HG02763 (cell line): ENCODE results near the gene COL17A1.

ENCODE experiments used
- ATAC-seq: cut with Tn5 transposase; IDR thresholded peaks from one replicate; pipeline ENCODE4 v1.9.1; 2021; ENCODE audit warnings: mild to moderate bottlenecking, moderate library complexity; ENCODE audit not compliant: unreplicated experiment

COL17A1 gene

DNA sequence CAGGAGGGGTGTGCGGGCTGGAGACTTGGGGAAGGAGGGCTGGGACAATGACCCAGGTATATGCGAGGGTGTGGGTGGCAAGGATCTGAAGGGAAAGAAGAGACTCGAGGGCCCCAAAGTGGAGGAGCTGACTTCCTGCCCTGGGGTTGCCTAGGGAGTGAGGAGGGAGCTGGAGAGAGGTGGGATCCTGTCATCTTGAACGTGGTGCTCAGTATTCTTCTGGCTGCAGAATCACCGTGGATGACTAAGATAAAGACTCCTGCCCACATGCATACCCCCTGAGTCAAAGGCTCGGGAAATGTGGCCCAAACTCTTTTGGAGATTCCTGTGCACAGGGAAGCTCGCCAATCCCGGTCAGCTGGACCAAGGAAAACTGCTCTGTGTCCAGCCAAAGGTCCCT is 31.2 kb downstream of the COL17A1 start:
- ATAC-seq: no peak

DNA sequence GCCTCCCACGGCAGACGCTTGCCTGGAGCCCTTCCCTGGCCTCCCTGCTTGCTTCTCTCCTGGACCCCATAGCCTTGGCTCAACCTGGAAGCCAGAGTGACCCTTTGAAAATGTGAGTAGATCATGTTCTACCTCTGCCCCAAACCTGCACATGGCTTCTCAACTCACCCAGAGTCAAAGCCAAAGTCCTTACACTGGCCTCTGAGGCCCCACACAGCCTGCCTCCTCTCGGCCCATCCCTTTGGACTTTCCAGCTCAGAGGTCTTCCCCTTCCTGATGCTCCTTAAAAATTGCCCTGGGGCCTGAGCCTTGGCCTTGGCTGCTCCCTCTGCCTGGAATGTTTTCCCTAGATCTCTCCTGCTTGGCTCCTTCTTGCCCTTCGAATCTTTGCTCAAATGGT is 32.5 kb downstream of the COL17A1 start:
- ATAC-seq: no peak

DNA sequence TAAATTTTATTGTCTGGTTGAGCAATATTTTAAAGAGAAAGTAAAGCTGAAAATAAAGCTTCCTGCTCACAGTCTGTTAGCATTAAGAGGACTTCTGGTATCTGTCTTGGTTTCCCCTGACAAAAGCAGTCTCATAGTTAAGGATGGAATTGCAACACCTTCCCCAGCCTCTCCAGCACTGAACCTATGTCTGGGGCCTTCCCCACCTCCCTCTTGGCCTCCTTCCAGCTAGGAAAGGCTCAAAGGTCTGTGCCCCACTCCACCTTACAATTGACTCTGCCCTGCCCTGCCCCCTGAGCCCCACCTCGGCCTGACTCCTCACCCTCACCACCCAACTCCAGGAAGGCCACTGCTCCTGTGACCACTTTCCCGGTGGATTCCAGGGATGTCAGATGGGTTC is 33.2 kb downstream of the COL17A1 start:
- ATAC-seq: no peak

DNA sequence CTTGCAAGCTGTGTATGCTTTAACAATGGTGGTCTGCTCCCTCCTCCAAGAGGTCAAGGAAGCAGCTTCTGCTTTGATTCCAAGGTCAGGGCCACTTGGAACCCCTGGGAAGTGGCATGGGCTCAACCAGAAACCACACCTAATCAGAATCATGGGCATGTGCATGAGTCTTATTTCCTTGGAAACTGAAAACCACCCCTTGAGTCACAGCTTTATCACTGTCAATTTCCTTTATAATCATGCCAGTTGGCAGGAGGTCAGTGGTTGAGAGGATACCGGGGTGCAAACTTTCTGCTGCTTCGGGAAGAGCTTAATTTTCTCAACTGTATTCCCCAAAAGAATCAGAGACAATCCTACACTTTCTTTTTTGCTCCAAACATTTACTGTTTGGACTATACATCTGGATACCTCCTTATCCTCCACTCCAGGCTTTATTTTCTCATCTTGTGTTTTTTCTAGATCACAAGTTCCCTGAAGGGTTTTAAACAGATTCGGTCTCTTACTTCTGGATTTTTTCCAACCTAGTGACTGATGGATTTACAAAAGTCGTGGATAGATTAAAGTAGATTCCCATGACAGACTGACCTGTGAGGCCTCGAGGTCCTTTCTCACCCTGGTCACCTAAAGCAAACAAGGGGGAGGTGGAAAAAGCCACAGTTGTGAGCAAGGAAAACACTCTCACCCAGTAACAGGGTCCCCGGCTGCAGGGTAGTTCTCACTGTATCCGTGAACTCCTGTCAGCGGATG is 36.0 kb downstream of the COL17A1 start:
- no peak for ATAC-seq

DNA sequence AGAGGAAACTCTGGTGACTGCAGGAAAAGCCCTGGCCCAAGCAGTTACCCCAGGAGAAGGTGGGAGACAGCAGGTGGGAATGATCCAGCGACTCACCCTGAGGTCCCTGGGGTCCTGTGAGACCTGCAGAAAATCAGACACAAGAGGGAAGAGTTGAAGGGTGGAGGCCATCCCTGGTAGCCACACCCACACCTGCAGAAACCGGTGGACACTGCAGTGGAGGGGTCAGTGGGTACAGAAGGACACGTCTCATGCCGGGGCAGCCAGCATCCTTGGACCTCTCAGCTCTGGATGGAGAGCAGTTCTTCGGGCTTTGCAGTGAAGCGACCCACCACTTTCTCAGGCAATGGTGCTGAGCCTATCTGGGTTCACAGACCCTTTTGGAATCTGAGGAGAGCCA is 39.0 kb downstream of the COL17A1 start:
- ATAC-seq: no peak

DNA sequence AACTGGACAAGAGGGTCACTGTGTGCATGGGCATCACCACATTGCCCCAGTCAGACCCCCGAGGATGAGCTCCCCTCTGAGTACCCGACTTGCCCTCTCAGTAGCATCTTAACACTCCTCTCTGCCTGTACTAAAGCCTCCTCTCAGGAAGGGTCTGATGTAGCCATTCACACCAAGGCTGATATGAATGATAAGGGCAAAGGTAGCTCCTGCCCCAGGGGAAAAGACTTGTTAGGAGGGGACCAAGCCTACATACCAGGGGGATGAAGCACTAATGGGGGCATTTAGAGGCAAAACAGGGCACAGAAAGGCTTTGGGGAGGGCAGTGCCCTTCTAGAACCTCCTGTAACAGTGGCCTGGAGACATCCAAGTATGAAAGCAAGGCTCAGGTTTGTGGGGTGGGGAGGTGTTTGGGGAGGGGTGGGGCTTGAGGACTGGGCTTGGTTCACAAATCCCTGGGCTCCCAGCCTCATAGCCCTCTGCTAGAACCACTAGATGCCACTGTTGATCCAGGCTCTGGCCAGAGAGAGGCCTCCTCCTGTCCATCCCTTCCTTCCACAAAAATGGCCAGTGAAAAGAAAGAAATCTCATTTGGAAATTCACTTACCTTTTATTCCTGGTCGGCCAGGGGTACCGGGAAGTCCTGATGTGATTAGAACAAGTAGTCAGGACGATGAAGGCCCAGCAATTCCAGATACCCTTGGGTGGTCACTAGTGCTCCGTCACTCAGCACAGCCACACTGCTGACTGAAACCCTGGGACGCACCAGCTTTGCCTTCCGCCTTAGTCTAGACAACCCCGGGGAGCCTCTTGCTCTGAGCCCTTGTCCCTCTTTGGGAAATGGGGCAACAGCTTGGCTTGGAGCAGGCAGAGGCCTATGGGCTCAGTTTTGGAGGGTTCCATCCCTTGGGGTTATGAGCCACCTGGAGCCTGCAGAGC is 40.3 kb downstream of the COL17A1 start:
- ATAC-seq: no peak

DNA sequence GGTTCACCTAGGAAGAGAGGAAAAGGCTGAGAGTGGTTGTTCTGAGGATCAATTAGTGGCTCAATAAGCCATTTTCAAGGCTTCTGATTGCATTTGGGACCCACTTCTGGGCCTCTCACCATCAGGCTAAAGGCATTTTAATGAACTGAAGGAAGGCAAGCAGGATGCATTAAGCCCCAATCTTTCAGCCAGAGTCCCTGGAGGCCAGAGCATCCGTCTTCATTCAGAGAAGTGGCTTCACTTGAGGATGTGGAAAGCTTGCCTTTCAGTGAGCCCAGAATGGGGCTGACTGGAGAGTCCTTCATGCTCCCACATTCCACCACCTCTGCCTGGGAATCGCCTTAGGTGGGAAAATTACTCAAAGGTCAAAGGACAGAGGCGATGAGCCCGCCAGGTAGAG is 41.8 kb downstream of the COL17A1 start:
- no peak for ATAC-seq

DNA sequence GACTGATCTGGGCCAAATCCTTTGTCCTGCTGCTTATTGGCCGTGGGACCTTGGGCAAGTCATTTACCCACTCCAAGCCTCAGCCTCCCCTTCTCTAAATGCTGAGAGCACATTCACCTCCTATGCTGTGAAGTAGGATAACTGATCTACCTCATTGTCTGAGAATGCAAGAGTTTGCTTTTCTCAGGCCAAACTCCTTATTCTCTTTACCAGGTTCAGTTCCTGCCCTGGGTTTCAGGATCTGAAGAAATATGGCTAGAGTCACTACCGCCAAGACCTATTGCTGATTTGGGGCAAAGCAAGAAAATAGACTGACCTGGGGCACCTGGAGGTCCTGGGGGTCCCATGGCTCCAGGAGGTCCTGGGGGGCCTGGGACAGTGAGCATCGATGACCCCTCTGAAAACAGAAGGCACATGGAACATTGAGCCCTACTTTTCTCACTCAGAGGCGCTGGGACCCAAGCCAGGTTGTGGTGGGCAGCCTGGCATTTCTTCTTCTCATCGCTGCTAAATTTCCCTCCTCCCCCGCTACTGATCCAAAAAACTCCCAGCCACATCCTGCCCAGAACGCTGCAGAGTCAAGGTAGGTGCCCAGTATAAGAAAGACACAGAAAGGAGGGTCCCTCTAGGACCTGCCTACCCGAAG is 42.4 kb downstream of the COL17A1 start:
- ATAC-seq: no peak

DNA sequence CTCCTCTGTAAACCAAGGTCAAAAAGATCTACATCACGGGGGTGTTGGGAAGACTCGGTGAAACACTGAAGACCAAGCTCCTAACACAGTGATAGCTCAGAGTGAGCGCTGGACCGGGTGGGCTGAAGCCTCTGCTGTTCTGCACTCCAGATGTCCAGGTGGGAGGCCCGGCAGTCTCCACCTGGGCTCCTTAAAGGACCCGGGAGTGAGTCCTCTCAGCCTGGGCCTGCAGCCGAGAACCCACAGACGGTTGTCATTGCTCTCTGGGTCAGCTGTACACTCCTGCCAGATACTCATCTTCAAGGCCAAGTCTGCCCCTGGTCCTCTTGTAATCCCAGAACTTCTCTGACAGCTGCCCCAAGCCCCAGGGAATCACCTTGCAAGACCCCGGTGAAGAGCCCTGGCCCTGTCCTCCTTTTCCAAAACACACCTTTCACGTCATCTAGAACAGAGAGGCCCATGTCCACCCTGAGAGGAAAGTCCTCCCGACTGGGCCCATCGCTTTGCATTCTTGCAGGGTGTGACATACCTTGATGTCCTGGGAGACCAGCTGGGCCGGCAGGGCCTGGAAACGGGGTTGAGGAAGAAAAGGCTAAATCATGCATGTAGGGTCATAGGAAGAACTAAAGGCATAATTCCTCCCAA is 43.7 kb downstream of the COL17A1 start:
- no peak for ATAC-seq

DNA sequence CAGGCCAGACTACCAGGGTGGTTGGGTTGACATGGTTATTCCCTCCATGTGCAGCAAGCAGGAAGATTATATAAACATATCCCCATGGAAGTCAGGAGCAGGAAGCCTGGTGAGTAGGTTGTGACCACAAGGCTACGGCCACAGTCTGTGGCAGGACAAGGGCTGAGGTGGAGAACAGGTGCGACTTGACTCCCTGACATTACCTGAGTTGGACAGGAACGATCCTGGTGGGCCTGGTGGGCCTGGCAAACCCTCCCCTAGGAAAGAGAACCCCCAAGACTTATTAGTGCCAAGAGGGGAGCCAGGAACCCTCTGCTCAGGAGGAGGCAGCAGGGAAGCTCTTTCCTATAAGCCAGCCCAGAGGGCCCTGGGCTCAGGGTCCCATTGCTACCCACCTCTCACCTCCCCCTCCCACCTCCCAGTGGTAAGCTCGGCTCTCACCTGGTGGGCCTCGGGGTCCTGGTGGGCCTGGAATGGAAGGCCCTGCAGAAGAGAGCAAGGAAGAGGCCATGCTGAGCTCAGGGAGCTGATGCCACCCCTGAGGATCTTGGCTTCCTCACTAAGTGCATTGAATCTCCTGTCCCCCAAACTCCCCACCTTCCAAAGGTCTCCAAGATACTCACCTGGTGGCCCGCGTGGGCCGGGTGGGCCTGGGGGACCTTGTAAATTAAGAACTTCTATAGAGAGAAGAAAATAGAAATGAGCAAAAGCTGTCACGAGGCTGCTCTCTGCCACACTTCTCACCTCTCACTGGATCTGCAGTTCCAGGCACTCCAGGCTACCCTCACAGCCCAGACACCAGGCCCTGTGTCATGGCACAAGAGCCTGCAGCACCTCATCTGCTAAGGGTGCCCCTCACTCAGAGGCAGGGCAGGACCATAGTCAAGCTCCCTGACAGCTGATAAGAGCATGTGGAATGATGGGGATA is 44.6 kb downstream of the COL17A1 start:
- ATAC-seq: no peak

DNA sequence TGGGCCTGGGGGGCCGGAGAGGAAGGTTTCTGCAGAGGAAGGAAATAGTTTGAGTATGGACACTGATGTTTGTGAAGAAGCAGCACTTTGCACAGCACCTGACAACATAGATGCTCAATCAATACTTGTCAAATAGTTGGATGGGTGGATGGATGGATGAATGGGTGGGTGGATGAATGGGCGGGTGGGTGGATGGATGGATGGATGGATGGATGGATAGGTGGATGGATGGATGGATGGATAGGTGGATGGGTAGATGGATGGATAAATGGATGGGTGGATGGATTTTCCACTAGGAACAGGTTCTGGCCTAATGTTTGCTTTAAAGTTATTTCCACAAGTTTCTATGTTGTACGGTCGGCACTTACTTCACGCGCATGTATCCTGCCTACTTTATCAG is 45.3 kb downstream of the COL17A1 start:
- no peak for ATAC-seq

DNA sequence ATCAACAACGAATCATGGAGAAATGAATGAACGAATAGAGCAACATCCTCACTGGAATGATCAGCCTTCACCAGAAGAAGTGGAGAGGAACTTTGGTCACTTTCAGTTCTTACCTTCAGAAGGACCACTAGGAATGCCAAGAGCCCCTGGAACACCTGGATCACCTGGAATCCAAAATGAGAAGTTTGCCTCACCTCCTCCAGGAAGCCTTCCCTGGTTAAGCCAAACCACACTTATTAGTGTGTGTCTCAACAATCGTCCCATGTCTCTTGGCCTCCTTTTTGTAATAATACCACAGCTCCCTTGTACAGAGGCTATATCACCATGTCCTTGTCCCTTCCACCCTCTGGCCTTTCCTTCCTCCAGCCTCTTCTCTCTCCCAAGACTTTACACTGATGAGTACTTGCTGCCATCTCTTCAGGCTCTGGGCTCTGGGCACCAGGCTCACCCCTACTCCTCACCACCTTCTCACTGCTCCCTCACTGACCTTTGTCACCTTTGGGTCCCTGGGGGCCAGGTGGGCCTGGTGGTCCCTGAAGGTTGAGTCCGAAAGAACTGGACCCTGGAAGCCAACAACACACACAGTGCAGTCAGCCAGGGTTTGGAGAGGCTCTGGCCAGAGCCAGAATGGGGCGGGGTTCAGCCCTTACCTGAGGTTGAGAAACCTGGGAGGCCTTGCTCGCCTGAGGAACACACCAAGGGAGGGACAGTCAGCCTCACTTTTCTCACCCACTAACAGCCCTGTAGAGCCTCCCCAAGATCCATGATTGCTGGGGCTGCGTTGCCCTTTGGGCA is 46.5 kb downstream of the COL17A1 start:
- ATAC-seq: no peak

DNA sequence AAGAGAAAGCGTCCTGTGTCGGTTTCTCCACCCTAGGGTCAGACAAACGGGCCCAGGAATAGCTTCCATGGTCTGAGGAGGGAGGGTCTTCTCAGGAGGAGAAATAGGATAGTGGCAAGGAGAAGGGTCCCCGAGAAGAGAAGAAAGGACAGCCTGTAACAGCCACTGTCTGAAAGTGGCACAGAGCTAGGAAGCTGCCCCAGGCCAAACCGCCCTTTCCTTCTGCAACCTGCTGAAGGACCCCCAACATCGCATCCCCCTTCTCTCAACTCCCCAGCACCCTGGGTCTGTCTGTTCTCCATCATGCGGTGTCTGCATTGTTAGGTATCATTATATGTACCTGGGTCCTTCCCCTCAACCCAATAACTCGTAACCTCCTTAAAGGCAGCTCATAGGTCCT is 47.1 kb downstream of the COL17A1 start:
- no peak for ATAC-seq

DNA sequence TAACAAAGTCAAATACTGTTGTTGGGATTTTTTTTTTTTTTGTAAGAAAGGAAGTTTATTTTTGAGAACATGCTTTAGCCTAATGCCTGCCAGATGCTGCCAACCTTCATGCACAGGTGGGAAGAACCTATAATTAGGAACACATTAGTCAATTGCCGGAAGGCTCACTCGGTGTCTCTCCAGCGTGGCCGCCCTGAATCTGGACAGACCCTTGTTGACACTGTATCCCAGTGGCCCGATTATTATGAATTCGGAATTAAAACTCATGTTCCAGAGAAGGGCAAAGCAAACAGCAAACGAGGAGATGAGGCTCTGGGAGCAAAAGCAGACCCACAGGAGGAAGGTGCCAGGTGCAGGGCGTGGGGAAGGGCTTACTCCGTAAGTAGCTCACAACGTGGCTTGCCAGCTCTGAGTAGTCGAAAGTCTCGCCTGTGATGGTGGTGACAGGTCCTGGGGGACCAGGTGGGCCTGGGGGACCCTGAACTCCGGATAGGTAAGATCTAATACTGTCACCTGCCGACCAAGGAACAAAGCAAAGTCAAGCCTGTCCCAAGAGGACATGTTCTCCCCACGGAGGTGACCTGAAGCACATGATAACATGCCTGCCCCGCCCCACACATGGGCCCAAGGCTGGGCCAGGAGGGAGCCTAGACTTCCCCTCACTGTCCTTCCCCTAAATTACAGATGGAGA is 48.3 kb downstream of the COL17A1 start:
- ATAC-seq: no peak

DNA sequence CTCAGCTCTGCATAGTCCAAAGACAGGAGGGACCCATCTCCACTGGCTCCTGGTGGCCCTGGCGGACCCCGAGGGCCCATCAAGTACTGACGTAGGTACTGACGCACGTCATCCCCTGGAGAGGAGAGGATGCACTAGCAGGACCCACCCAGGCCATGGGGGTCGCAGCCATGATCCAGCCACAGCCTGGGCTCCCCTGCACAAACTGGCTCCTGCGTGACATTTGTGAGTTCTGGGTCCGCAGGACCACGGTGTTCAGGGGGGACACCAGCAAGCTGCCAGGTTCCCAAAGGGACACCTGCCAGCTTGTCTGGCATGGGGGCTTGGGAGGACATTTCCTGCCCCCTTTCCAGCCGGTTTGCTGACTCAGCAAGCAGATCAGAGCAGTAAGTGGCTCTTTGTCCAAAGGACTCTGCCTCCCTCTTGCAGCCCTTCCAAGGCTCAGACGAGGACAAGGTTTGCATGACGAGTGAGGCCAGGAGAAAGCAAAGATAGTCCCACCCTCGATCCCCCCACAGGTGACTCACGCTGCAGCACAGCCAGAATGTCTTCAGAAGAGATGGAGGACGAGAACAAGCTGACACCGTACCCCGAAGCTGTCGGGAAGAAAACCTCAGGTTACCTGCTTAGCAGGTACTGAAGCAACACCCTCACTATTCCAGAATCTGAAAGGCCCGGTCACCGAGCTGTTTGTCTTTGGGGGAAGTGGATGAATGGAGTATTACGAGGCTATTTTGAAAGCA is 49.0 kb downstream of the COL17A1 start:
- ATAC-seq: no peak

DNA sequence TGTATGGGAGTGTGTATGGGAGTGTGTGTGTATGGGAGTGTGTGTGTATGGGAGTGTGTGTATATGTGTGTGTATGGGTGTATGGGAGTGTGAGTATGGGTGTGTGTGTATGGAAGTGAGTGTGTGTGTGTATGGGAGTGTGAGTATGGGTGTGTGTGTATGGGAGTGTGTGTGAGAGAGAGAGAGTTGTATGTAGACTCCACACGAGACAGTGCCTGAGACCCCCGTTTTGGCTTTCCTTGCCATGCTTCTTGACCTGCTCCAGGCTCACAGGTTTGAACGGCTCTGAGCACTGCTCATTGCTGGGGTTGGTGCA is 49.7 kb downstream of the COL17A1 start:
- ATAC-seq: no peak

DNA sequence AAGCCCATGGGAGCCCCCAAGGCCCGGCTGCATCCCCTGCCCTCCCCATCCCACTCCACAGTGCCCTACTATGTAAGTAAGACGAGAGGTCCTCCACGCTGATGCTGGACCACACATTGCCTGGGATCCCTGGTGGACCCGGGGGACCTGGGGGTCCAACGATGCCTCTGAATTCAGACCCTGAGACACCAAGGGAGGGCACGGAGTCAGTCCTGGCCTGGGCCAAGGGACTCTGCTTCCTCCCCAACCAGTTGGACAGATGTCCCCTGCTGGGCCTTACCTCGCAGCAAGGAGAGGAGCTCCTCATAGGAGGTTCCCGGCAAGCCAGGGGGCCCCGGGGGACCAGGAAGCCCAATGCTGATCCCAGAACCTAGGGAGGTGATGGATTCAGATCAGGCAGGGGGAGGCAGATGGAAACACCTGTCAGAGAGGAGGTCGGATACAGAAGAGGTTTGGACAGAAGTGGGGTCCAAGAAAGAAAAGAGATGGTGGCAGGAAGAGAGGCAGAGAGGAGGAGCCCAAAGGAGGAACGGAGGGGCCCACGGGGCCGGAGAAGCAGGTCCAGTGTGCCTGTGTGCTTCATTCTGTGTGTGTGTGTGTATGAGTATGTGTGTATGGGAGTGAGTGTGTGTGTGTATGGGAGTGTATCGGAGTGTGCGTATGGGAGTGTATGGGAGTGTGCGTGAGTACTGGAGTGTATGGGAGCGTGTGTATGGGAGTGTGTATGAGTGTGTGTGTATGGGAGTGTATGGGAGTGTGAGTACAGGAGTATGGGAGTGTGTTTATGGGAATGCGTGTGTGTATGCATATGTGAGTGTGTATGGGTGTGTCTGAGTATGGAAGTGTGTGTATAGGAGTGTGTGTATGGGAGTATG is 50.2 kb downstream of the COL17A1 start:
- ATAC-seq: no peak
